Esophagus squamous epithelium (tissue), 4 donors: ENCODE measurements around the gene ADARB2.

ENCODE experiments used
- CTCF ChIP-seq, 6 experiments: fragments of 450-650 bp in 4 of 6; fragments of 200-600 bp in 2 of 6; sonication (generic) in 2 of 6; IDR thresholded peaks; one replicate each; pipeline ENCODE4 v1.5.1; 2016 to 2019; ENCODE audit warnings: antibody characterized with exemption in 6 of 6, mild to moderate bottlenecking in 4 of 6, moderate library complexity in 4 of 6
- POLR2A ChIP-seq, 4 donors: fragments of 450-650 bp; IDR thresholded peaks; one replicate each; pipeline ENCODE4 v1.6.1; 2017; ENCODE audit warnings: antibody characterized with exemption in 4 of 4, mild to moderate bottlenecking in 4 of 4, moderate library complexity in 3 of 4

GRCh38 chr10:1364151-1364910 is 373.0 kb downstream of the ADARB2 start:
- TF ChIP-seq CTCF (IDR thresholded peaks at IDR 0.05): no peak
- TF ChIP-seq POLR2A (IDR thresholded peaks at IDR 0.05): no peak
